ENCODE results near the gene RASSF3. TPM values are rescaled to one million over a fixed set of nuclear protein-coding genes. Genes with fewer than 3 reads are reported as not detected.

Gene RASSF3
- total RNA-seq, 1 experiment from 2014 or later = 162 TPM

DNA sequence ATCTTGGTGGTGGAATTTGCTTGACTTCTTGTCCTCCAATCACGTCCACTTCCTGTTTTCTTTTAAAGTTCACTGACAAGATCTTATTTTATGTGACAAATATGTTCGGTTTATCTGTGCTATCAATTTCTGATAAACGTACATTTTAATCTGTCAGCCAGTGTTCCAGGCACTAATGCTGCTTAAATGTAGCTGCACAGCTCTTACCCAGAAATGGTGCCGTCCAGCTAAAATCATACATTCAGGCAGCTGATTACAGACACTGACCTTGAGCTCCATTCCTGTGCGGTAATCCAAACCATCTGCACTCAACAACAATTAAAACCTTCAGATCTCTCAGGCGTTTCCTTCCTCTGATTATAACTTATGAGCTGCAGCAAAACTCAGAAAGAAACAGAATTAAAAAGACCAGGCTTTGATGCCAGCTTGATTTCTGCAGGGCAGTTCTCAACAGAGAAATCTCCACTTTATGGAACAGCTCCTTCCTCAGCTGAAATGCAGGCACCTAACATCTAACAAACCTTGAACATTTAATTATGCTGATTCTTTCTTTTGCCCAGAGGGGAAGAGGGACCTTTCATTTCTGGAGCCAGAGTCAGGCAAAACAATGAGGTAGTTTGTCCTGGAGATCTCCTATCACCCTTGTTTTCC lies 26.4 kb upstream of the RASSF3 start:
- BruUV-seq (replicated peaks) = no TSS peak
- H3K27me3 Mint-ChIP-seq (ENCODE audit: unreplicated experiment) = peaks cover 19% of the 10 kb centered on the region
- intact Hi-C loops (cut with micrococcal nuclease; ENCODE audit: unreplicated experiment) = no loop called here
- H3K9me3 Mint-ChIP-seq (ENCODE audit: low read depth, unreplicated experiment) = no peaks in the 10 kb centered on the region
- H3K4me3 Mint-ChIP-seq (ENCODE audit: low read depth, unreplicated experiment) = no peak overlapping the region
- TF ChIP-seq, protein P1, sequence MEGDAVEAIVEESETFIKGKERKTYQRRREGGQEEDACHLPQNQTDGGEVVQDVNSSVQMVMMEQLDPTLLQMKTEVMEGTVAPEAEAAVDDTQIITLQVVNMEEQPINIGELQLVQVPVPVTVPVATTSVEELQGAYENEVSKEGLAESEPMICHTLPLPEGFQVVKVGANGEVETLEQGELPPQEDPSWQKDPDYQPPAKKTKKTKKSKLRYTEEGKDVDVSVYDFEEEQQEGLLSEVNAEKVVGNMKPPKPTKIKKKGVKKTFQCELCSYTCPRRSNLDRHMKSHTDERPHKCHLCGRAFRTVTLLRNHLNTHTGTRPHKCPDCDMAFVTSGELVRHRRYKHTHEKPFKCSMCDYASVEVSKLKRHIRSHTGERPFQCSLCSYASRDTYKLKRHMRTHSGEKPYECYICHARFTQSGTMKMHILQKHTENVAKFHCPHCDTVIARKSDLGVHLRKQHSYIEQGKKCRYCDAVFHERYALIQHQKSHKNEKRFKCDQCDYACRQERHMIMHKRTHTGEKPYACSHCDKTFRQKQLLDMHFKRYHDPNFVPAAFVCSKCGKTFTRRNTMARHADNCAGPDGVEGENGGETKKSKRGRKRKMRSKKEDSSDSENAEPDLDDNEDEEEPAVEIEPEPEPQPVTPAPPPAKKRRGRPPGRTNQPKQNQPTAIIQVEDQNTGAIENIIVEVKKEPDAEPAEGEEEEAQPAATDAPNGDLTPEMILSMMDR (IDR thresholded peaks at IDR 0.05; ENCODE audit: unreplicated experiment) = no peak
- no peak for DNase-seq
- CTCF ChIA-PET = interaction anchor here (0.6 kb wide), 1 partner anchor 1390 kb away, joined by 4 read pairs; no protein-coding TSS in a partner anchor
- H3K36me3 Mint-ChIP-seq (ENCODE audit: insufficient read depth, unreplicated experiment) = no peaks in the 10 kb centered on the region
- H3K4me1 Mint-ChIP-seq (ENCODE audit: low read depth, unreplicated experiment) = no peaks in the 10 kb centered on the region
- H3K27ac Mint-ChIP-seq (ENCODE audit: unreplicated experiment) = no peak overlapping the region

DNA sequence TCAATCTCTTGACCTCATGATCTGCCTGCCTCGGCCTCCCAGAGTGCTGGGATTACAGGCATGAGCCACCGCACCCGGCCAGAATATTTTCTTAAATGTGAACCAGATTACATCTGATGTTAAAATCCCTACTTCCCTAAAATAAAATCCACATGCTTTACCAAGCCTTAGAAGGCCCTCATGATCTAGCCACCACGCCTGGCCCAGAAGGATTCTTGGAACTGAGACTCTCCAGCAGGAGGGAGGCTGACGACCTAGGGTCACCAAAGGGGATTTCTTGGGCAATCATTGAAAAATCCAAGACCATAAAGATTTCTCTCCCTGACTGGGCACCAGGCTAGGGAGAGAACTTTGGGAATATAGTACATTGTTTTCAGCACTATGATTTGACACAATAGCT lies 25.2 kb upstream of the RASSF3 start:
- intact Hi-C loops (cut with micrococcal nuclease; ENCODE audit: unreplicated experiment) = no loop called here
- no peak overlapping the region for H3K4me3 Mint-ChIP-seq (ENCODE audit: low read depth, unreplicated experiment)
- no peaks in the 10 kb centered on the region for H3K9me3 Mint-ChIP-seq (ENCODE audit: low read depth, unreplicated experiment)
- DNase-seq = no peak
- H3K27ac Mint-ChIP-seq (ENCODE audit: unreplicated experiment) = no peak overlapping the region
- CTCF ChIA-PET = interaction anchor here (0.7 kb wide), 1 partner anchor 22 kb away, joined by 4 read pairs; no protein-coding TSS in a partner anchor
- H3K36me3 Mint-ChIP-seq (ENCODE audit: insufficient read depth, unreplicated experiment) = no peaks in the 10 kb centered on the region
- peaks cover 19% of the 10 kb centered on the region for H3K27me3 Mint-ChIP-seq (ENCODE audit: unreplicated experiment)
- no peaks in the 10 kb centered on the region for H3K4me1 Mint-ChIP-seq (ENCODE audit: low read depth, unreplicated experiment)
- no TSS peak for BruUV-seq (replicated peaks)
- TF ChIP-seq, protein P1 (IDR thresholded peaks at IDR 0.05; ENCODE audit: unreplicated experiment) = no peak

DNA sequence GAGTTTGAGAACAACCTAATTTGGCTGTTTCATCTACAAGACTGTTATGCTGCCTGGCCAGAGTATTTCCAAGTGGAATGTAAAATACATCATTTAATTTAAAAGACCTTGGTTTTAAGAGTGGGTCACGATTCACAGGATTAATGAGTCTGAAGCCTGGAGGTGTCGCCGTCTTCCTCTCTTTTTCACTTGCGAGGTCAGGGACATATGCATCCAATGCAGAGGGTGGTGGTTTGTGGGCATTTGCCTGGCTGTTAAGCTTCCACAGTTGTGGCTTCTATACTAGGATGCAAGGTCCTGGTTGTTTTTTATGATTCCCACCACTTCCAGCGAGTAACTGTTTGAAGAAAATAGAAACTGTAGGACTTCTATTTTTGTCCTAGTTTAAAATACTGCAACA lies 22.8 kb upstream of the RASSF3 start:
- no peaks in the 10 kb centered on the region for H3K4me1 Mint-ChIP-seq (ENCODE audit: low read depth, unreplicated experiment)
- CTCF ChIA-PET = no interaction called here
- H3K9me3 Mint-ChIP-seq (ENCODE audit: low read depth, unreplicated experiment) = no peaks in the 10 kb centered on the region
- no peak overlapping the region for H3K4me3 Mint-ChIP-seq (ENCODE audit: low read depth, unreplicated experiment)
- no TSS peak for BruUV-seq (replicated peaks)
- H3K36me3 Mint-ChIP-seq (ENCODE audit: insufficient read depth, unreplicated experiment) = no peaks in the 10 kb centered on the region
- H3K27ac Mint-ChIP-seq (ENCODE audit: unreplicated experiment) = no peak overlapping the region
- peaks cover 12% of the 10 kb centered on the region for H3K27me3 Mint-ChIP-seq (ENCODE audit: unreplicated experiment)
- intact Hi-C loops (cut with micrococcal nuclease; ENCODE audit: unreplicated experiment) = no loop called here
- DNase-seq = no peak
- TF ChIP-seq, protein P1 (IDR thresholded peaks at IDR 0.05; ENCODE audit: unreplicated experiment) = no peak

DNA sequence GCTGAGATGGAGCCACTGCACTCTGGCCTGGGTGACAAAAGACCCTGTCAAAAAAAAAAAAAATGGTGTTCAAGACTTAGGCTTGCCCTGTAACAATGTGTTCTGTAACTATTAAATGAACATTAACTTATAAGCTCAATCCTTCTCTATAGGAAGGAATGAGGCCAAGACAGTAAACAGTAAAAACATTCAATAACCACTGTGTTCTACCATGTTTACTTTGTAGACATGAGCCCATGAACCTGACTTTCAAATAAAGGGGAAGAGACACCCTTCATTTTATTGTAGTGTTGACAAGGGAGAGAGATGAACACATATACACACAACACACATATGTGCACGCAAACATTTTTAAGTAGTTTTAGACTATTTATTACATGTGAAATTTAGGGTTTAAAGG lies 20.1 kb upstream of the RASSF3 start:
- intact Hi-C loops (cut with micrococcal nuclease; ENCODE audit: unreplicated experiment) = no loop called here

More for the DNA sequence above, 20.1 kb upstream of the RASSF3 start:
- Mint-ChIP-seq H3K27ac (ENCODE audit: unreplicated experiment) (no peak overlapping the region), H3K4me1 (ENCODE audit: low read depth, unreplicated experiment) (no peaks in the 10 kb centered on the region), H3K4me3 (ENCODE audit: low read depth, unreplicated experiment) (no peak overlapping the region), H3K36me3 (ENCODE audit: insufficient read depth, unreplicated experiment) (no peaks in the 10 kb centered on the region), H3K9me3 (ENCODE audit: low read depth, unreplicated experiment) (no peaks in the 10 kb centered on the region), H3K27me3 (ENCODE audit: unreplicated experiment) (no peaks in the 10 kb centered on the region)
- CTCF ChIA-PET = interaction anchor here (0.7 kb wide), 2 partner anchors 29 to 1471 kb away, joined by 3 to 9 read pairs; no protein-coding TSS in a partner anchor
- TF ChIP-seq, protein P1 (IDR thresholded peaks at IDR 0.05; ENCODE audit: unreplicated experiment) = no peak
- BruUV-seq (replicated peaks) = no TSS peak
- no peak for DNase-seq
